Measurements from ENCODE around the gene SHCBP1L.

SHCBP1L gene

GRCh38 chr1:182850319-182850718 is 102.6 kb downstream of the SHCBP1L start:
- no peak for DNase-seq
- intact Hi-C loops (cut with DNase I): no loop called here

Data from posterior cingulate gyrus (tissue), 11 donors.